Activated CD8-positive, alpha-beta T cell treated with anti-CD3 and anti-CD28 coated beads, Interleukin-2, amount 10 ng/mL, durations not matched to agents 7 days and 5 days (primary cell): ENCODE results near the gene OSBPL10. TPM values are rescaled to one million over a fixed set of nuclear protein-coding genes. Genes with fewer than 3 reads are reported as not detected.

ENCODE experiments used
- ATAC-seq: fragments of 150-1000 bp; cut with Tn5 transposase; one replicate; pipeline ENCODE4 v1.10.0; 2021; ENCODE audit warnings: moderate library complexity
- CTCF ChIA-PET: fragments of 350-600 bp; sonication (Branson Sonifier 250); formaldehyde crosslinking; loops from one replicate; lab custom pipeline; 2021; ENCODE audit warnings: antibody characterized with exemption; lab: Charles Lee
- POLR2A ChIA-PET: fragments of 350-600 bp; sonication (Branson Sonifier 250); formaldehyde crosslinking; loops from one replicate; lab custom pipeline; 2021; ENCODE audit warnings: antibody characterized with exemption; lab: Charles Lee
- DNase-seq: peaks from one replicate; pipeline ENCODE4 v3.0.0-alpha.2; 2020
- H3K27ac Mint-ChIP-seq: one replicate; pipeline ENCODE4 v1.8.0; 2021; ENCODE audit warnings: mild to moderate bottlenecking, mixed read lengths
- H3K27me3 Mint-ChIP-seq: one replicate; pipeline ENCODE4 v1.8.0; 2021; ENCODE audit warnings: low read depth, mixed read lengths
- H3K36me3 Mint-ChIP-seq: one replicate; pipeline ENCODE4 v1.8.0; 2021; ENCODE audit warnings: low read depth, mixed read lengths
- H3K4me1 Mint-ChIP-seq: one replicate; pipeline ENCODE4 v1.8.0; 2021; ENCODE audit warnings: low read depth, mixed read lengths
- H3K4me3 Mint-ChIP-seq: one replicate; pipeline ENCODE4 v1.8.0; 2021; ENCODE audit warnings: mild to moderate bottlenecking, mixed read lengths
- H3K9me3 Mint-ChIP-seq: one replicate; pipeline ENCODE4 v1.8.0; 2022; ENCODE audit warnings: mixed read lengths; ENCODE audit not compliant: insufficient read depth
- total RNA-seq, 2 experiments: library from RNA; stranded (reverse); gene quantifications; one replicate each; pipeline ENCODE4 v1.2.3, GENCODE V29; 2021

OSBPL10 gene
- total RNA-seq, 2 experiments from 2014 or later, result 0.05 to 0.53 TPM

- CTCF ChIA-PET, result no interaction called here
- peaks cover 49% of the 10 kb centered on the region for H3K36me3 Mint-ChIP-seq
Observed at GRCh38 chr3:31639828-31640227, 341.2 kb downstream of the OSBPL10 start.

GRCh38 chr3:31636694-31637442 lies 344.2 kb downstream of the OSBPL10 start:
- Mint-ChIP-seq H3K4me3 (peak overlapping the region; percentile 38), H3K36me3 (peaks cover 52% of the 10 kb centered on the region), H3K4me1 (peaks cover 38% of the 10 kb centered on the region), H3K27me3 (no peaks in the 10 kb centered on the region), H3K27ac (peak overlapping the region; percentile 70), H3K9me3 (no peaks in the 10 kb centered on the region)
- POLR2A ChIA-PET, result interaction anchor here (2.0 kb wide), 1 partner anchor 104 kb away, joined by 14 read pairs; the partner anchor contains the start of gene STT3B
- DNase-seq (no peak), ATAC-seq (peak; percentile 63)
- CTCF ChIA-PET, result interaction anchor here (0.6 to 2.3 kb wide), 4 partner anchors 15 to 660 kb away, joined by 3 to 7 read pairs (median 3); partner anchors contain the start of gene STT3B

More at GRCh38 chr3:31639828-31640227, 341.2 kb downstream of the OSBPL10 start:
- Mint-ChIP-seq H3K4me3 (no peak overlapping the region), H3K4me1 (peaks cover 32% of the 10 kb centered on the region), H3K27ac (no peak overlapping the region), H3K27me3 (no peaks in the 10 kb centered on the region), H3K9me3 (no peaks in the 10 kb centered on the region)
- ATAC-seq (no peak), DNase-seq (no peak)
- POLR2A ChIA-PET, result no interaction called here

- DNase-seq, result no peak
- Mint-ChIP-seq H3K36me3 (peaks cover 59% of the 10 kb centered on the region), H3K9me3 (no peaks in the 10 kb centered on the region), H3K27me3 (no peaks in the 10 kb centered on the region), H3K27ac (peak overlapping the region; percentile 66), H3K4me3 (no peak overlapping the region), H3K4me1 (peaks cover 38% of the 10 kb centered on the region)
- ChIA-PET CTCF (interaction anchor here (0.6 to 2.3 kb wide), 6 partner anchors 8 to 659 kb away, joined by 3 to 7 read pairs (median 3); partner anchors contain the start of gene STT3B), POLR2A (interaction anchor here (0.6 to 2.0 kb wide), 3 partner anchors 93 to 400 kb away, joined by 3 to 14 read pairs (median 3); partner anchors contain the start of gene STT3B)
- ATAC-seq, result no peak
Observed at GRCh38 chr3:31636049-31636448, 345.0 kb downstream of the OSBPL10 start.

DNA sequence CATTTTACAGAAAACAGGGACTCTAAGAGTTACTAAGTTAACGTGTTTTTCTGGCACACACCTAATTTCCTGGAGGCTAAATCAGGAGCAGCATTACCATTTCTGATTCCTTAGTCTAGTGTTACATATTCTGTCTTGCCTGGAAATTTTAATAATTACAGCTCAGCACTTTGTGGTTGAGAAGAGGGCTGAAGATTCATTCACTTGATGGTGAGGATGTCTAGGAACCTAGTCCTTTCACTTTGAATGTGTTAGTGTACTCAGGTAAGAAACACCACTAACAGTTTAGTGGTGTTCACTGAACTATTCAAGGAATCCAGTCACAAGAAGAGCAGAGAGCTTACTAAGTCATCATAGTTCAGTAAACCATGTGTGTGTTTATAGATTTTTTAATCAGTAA lies 345.5 kb downstream of the OSBPL10 start:
- no peak for DNase-seq
- H3K27me3 Mint-ChIP-seq, result no peaks in the 10 kb centered on the region
- peaks cover 38% of the 10 kb centered on the region for H3K4me1 Mint-ChIP-seq
- H3K27ac Mint-ChIP-seq, result peak overlapping the region; percentile 66
- H3K4me3 Mint-ChIP-seq, result no peak overlapping the region
- H3K36me3 Mint-ChIP-seq, result peaks cover 63% of the 10 kb centered on the region
- H3K9me3 Mint-ChIP-seq, result no peaks in the 10 kb centered on the region
- POLR2A ChIA-PET, result interaction anchor here (0.6 to 2.0 kb wide), 3 partner anchors 93 to 401 kb away, joined by 3 to 14 read pairs (median 3); partner anchors contain the start of gene STT3B
- ATAC-seq, result peak; percentile 60
- CTCF ChIA-PET, result interaction anchor here (0.9 to 2.3 kb wide), 4 partner anchors 8 to 104 kb away, joined by 3 to 7 read pairs (median 3); partner anchors contain the start of gene STT3B

- DNase-seq (no peak), ATAC-seq (no peak)
- Mint-ChIP-seq H3K9me3 (no peaks in the 10 kb centered on the region), H3K4me3 (no peak overlapping the region), H3K27me3 (no peaks in the 10 kb centered on the region), H3K27ac (no peak overlapping the region), H3K4me1 (peaks cover 38% of the 10 kb centered on the region), H3K36me3 (peaks cover 71% of the 10 kb centered on the region)
- ChIA-PET POLR2A (no interaction called here), CTCF (no interaction called here)
Observed at GRCh38 chr3:31634476-31634875, 346.6 kb downstream of the OSBPL10 start.

- CTCF ChIA-PET, result interaction anchor here (1.6 kb wide), 1 partner anchor 66 kb away, joined by 4 read pairs; no protein-coding TSS in a partner anchor
- Mint-ChIP-seq H3K27me3 (no peaks in the 10 kb centered on the region), H3K27ac (peak overlapping the region; percentile 1), H3K4me1 (no peaks in the 10 kb centered on the region), H3K9me3 (no peaks in the 10 kb centered on the region), H3K4me3 (no peak overlapping the region), H3K36me3 (peaks cover 74% of the 10 kb centered on the region)
- POLR2A ChIA-PET, result no interaction called here
- DNase-seq, result no peak
- no peak for ATAC-seq
Observed at GRCh38 chr3:31629054-31629453, 352.0 kb downstream of the OSBPL10 start.

DNA sequence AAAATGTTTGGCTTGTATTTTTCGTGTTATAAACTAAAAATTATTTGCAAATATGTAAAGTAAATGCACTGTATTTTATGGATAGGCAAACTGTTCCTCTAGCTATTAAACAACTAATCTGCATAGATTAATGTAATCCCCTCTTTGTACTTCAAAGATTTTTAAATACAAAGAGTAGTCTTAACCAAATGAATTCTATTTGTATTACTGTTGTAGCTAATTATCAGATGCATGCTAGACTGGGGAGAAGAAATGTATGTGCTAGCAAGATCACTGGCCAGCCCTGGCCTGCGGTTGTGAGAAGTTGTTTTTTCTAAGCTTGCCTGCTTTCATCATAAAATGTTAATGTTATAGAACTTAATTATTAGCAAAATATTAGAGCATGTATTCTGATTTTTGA lies 355.7 kb downstream of the OSBPL10 start:
- no peak overlapping the region for H3K27ac Mint-ChIP-seq
- no peak for DNase-seq
- no peak for ATAC-seq
- H3K9me3 Mint-ChIP-seq, result no peaks in the 10 kb centered on the region
- peaks cover 8% of the 10 kb centered on the region for H3K4me1 Mint-ChIP-seq
- H3K27me3 Mint-ChIP-seq, result no peaks in the 10 kb centered on the region
- ChIA-PET POLR2A (interaction anchor here (1.2 kb wide), 1 partner anchor 129 kb away, joined by 3 read pairs; no protein-coding TSS in a partner anchor), CTCF (interaction anchor here (1.1 to 1.6 kb wide), 4 partner anchors 15 to 59 kb away, joined by 3 read pairs; no protein-coding TSS in a partner anchor)
- H3K36me3 Mint-ChIP-seq, result peaks cover 74% of the 10 kb centered on the region
- no peak overlapping the region for H3K4me3 Mint-ChIP-seq

DNA sequence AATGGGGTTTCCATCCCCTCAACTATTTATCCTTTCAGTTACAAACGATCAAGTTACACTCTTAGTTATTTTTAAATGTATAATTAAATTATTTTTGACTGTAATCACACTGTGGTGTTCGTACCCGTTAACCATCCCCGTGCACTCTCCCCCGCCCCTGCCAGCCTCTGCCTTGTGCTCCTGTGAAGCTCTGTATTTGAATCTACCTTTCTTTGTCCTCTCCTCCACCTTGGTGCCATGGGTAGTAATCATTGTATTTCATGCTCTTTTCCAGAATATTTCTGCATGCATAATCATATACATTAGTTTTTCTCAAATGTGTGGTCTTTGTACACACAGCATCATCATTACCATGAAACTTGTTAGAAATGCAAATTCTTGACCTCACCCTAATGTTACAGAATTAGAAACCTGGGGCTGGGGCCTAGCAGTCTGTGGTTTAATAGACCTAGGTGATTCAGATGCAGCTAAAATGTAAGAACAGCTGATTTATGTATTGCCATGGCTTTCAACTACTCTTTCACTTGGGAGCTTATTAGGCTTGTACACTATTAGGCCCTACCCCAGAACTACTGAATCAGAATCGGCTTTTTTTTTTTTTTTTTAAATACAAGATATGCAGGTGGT lies 356.9 kb downstream of the OSBPL10 start:
- POLR2A ChIA-PET, result interaction anchor here (1.2 kb wide), 1 partner anchor 130 kb away, joined by 3 read pairs; no protein-coding TSS in a partner anchor
- Mint-ChIP-seq H3K4me1 (peaks cover 9% of the 10 kb centered on the region), H3K4me3 (no peak overlapping the region), H3K36me3 (peaks cover 70% of the 10 kb centered on the region), H3K9me3 (no peaks in the 10 kb centered on the region), H3K27me3 (no peaks in the 10 kb centered on the region), H3K27ac (no peak overlapping the region)
- no peak for ATAC-seq
- CTCF ChIA-PET, result no interaction called here
- no peak for DNase-seq

GRCh38 chr3:31622636-31623288 lies 358.3 kb downstream of the OSBPL10 start:
- Mint-ChIP-seq H3K36me3 (peaks cover 71% of the 10 kb centered on the region), H3K27ac (no peak overlapping the region), H3K27me3 (no peaks in the 10 kb centered on the region), H3K9me3 (no peaks in the 10 kb centered on the region), H3K4me1 (peaks cover 9% of the 10 kb centered on the region), H3K4me3 (no peak overlapping the region)
- DNase-seq, result no peak
- POLR2A ChIA-PET, result no interaction called here
- CTCF ChIA-PET, result no interaction called here
- no peak for ATAC-seq

GRCh38 chr3:31621314-31621713 lies 359.7 kb downstream of the OSBPL10 start:
- Mint-ChIP-seq H3K9me3 (no peaks in the 10 kb centered on the region), H3K4me1 (peaks cover 9% of the 10 kb centered on the region), H3K27me3 (no peaks in the 10 kb centered on the region), H3K4me3 (no peak overlapping the region), H3K36me3 (peaks cover 69% of the 10 kb centered on the region), H3K27ac (no peak overlapping the region)
- ATAC-seq (no peak), DNase-seq (no peak)
- ChIA-PET CTCF (interaction anchor here (1.2 kb wide), 1 partner anchor 15 kb away, joined by 3 read pairs; no protein-coding TSS in a partner anchor), POLR2A (no interaction called here)

GRCh38 chr3:31620656-31621055 lies 360.4 kb downstream of the OSBPL10 start:
- no peak for ATAC-seq
- H3K36me3 Mint-ChIP-seq, result peaks cover 67% of the 10 kb centered on the region
- CTCF ChIA-PET, result no interaction called here
- no peaks in the 10 kb centered on the region for H3K9me3 Mint-ChIP-seq
- POLR2A ChIA-PET, result no interaction called here
- H3K4me1 Mint-ChIP-seq, result peaks cover 9% of the 10 kb centered on the region
- H3K27me3 Mint-ChIP-seq, result no peaks in the 10 kb centered on the region
- no peak for DNase-seq
- no peak overlapping the region for H3K4me3 Mint-ChIP-seq
- no peak overlapping the region for H3K27ac Mint-ChIP-seq
